ENCODE results near the gene ZMYND11. TPM values are rescaled to one million over a fixed set of nuclear protein-coding genes. Genes with fewer than 3 reads are reported as not detected.

Gene ZMYND11
- polyA plus RNA-seq, 2 of the 4 experiments (the other 2 are of a cell fraction): 47.7 to 99.7 TPM

- CTCF ChIA-PET: no interaction called here
- POLR2A ChIA-PET: interaction anchor here (0.6 kb wide), 1 partner anchor 100 kb away, joined by 4 read pairs; no protein-coding TSS in a partner anchor
- no peak for ATAC-seq
- no peak overlapping the region for H3K4me2 ChIP-seq
- no peak for TF ChIP-seq EHMT2 (IDR thresholded peaks at IDR 0.05; ENCODE audit: low read depth)
- no peak for TF ChIP-seq NPAS2 (CRISPR knock-in tag; IDR thresholded peaks at IDR 0.05; ENCODE audit: borderline replicate concordance)
- TF ChIP-seq REST (IDR thresholded peaks at IDR 0.05): no peak
- no peak for TF ChIP-seq CHD2 (IDR thresholded peaks at IDR 0.05; ENCODE audit: low read length, partially characterized antibody)
- TF ChIP-seq NR3C1 (IDR thresholded peaks at IDR 0.05): no peak
- TF ChIP-seq CBX8 (IDR thresholded peaks at IDR 0.05): no peak
- no peak for TF ChIP-seq SMC3 (IDR thresholded peaks at IDR 0.05)
- no peak for TF ChIP-seq NFE2L2 (conservative IDR thresholded peaks at IDR 0.05; ENCODE audit: low read length)
- no peak for TF ChIP-seq EHF (CRISPR knock-in tag; IDR thresholded peaks at IDR 0.05)
- TF ChIP-seq RARB (CRISPR knock-in tag; IDR thresholded peaks at IDR 0.05): no peak
- WGBS (ENCODE audit: missing lambda C conversion rate): 92% methylated on average over 4 of the region's 4 CpGs
- no peak for FAIRE-seq
- no peaks in the 10 kb centered on the region for H3K4me1 ChIP-seq
- H3K9me3 ChIP-seq: peaks cover 11% of the 10 kb centered on the region; the same call in 1 of the 3 replicates
- H3K4me3 ChIP-seq: no peak overlapping the region
- DNase-seq (ENCODE audit: low read depth in 1 of 2, low spot score in 1 of 2): no peak
- no peak overlapping the region for H3K27ac ChIP-seq
Measured at GRCh38 chr10:173741-174140, 38.5 kb downstream of the ZMYND11 start.

- FAIRE-seq: no peak
- Histone ChIP-seq H3K4me2 (no peak overlapping the region), H3K9me3 (peaks cover 4% of the 10 kb centered on the region; the same call in 1 of the 3 replicates), H3K27ac (no peak overlapping the region), H3K4me3 (no peak overlapping the region), H3K4me1 (no peaks in the 10 kb centered on the region)
- ChIA-PET POLR2A (no interaction called here), CTCF (no interaction called here)
- ATAC-seq: no peak
- no peak for TF ChIP-seq TP53 (CRISPR knock-in tag; IDR thresholded peaks at IDR 0.05)
- TF ChIP-seq POLR2AphosphoS2 (conservative IDR thresholded peaks at IDR 0.05; ENCODE audit: low read length): no peak
- no peak for TF ChIP-seq EHF (CRISPR knock-in tag; IDR thresholded peaks at IDR 0.05)
- no peak for TF ChIP-seq RAD21 (conservative IDR thresholded peaks at IDR 0.05 in 1 of 2, IDR thresholded peaks at IDR 0.05 in 1 of 2)
- no peak for TF ChIP-seq RFX5 (IDR thresholded peaks at IDR 0.05)
- TF ChIP-seq HOXB5 (CRISPR knock-in tag; IDR thresholded peaks at IDR 0.05): no peak
- no peak for TF ChIP-seq FOSL2 (IDR thresholded peaks at IDR 0.05)
- no peak for TF ChIP-seq FOSL2 (CRISPR knock-in tag; IDR thresholded peaks at IDR 0.05)
- no peak for TF ChIP-seq NFE2L2 (conservative IDR thresholded peaks at IDR 0.05; ENCODE audit: low read length)
- TF ChIP-seq ZC3H11A (IDR thresholded peaks at IDR 0.05): no peak
- no peak for TF ChIP-seq HEYL (CRISPR knock-in tag; IDR thresholded peaks at IDR 0.05)
- TF ChIP-seq RNF2 (IDR thresholded peaks at IDR 0.05; ENCODE audit: borderline replicate concordance, low read depth): no peak
- TF ChIP-seq ZFP36 (IDR thresholded peaks at IDR 0.05; ENCODE audit: borderline replicate concordance, partially characterized antibody): no peak
- DNase-seq (ENCODE audit: low read depth in 1 of 2, low spot score in 1 of 2): no peak
Measured at GRCh38 chr10:176677-177076, 41.4 kb downstream of the ZMYND11 start.

- no peak overlapping the region for H3K4me2 ChIP-seq
- FAIRE-seq (no peak), DNase-seq (ENCODE audit: low read depth in 1 of 2, low spot score in 1 of 2) (peak; percentile 30 to 33), ATAC-seq (peak in 1 of 2 experiments; percentile 59; a peak in 2 of 6 replicates)
- H3K4me3 ChIP-seq: no peak overlapping the region
- H3K9me3 ChIP-seq: no peaks in the 10 kb centered on the region
- 6% methylated on average over 2 of the region's 2 CpGs for WGBS (ENCODE audit: missing lambda C conversion rate)
- H3K27ac ChIP-seq: no peak overlapping the region
- CTCF ChIA-PET: no interaction called here
- H3K4me1 ChIP-seq: no peaks in the 10 kb centered on the region
- POLR2A ChIA-PET: no interaction called here
- TF ChIP-seq BCL3 (IDR thresholded peaks at IDR 0.05): no peak
- TF ChIP-seq FOSL2 (IDR thresholded peaks at IDR 0.05): no peak
- TF ChIP-seq FOSL2 (CRISPR knock-in tag; IDR thresholded peaks at IDR 0.05): no peak
- peak; percentile 39; the same call in 2 of the 3 replicates for TF ChIP-seq SMC3 (IDR thresholded peaks at IDR 0.05)
- TF ChIP-seq EHMT2 (IDR thresholded peaks at IDR 0.05; ENCODE audit: low read depth): no peak
- no peak for TF ChIP-seq JUNB (IDR thresholded peaks at IDR 0.05)
- TF ChIP-seq SREBF2 (IDR thresholded peaks at IDR 0.05): no peak
- TF ChIP-seq TFCP2L1 (CRISPR knock-in tag; IDR thresholded peaks at IDR 0.05): no peak
- TF ChIP-seq REST (IDR thresholded peaks at IDR 0.05): no peak
- TF ChIP-seq ZFP36 (IDR thresholded peaks at IDR 0.05; ENCODE audit: borderline replicate concordance, partially characterized antibody): no peak
- TF ChIP-seq RAD21 (conservative IDR thresholded peaks at IDR 0.05 in 1 of 2, IDR thresholded peaks at IDR 0.05 in 1 of 2): peak; percentile 44 to 55; a peak in 4 of 5 replicates
- TF ChIP-seq RCOR1 (IDR thresholded peaks at IDR 0.05; ENCODE audit: low read depth, low read length): no peak
Measured at GRCh38 chr10:178208-178607, 43.0 kb downstream of the ZMYND11 start.

Data from A549 (cell line).